B cell (primary cell): Measurements from ENCODE around the gene MYG1. TPM values are rescaled to one million over a fixed set of nuclear protein-coding genes. Genes with fewer than 3 reads are reported as not detected.

ENCODE experiments used
- ATAC-seq: fragments of 200-7000 bp; cut with Tn5 transposase; one replicate; pipeline ENCODE4 v1.10.0; 2021; ENCODE audit warnings: low read depth, mild to moderate bottlenecking, moderate number of reproducible peaks, moderate library complexity
- CTCF ChIA-PET: fragments of 350-600 bp; sonication (Branson Sonifier 250); formaldehyde crosslinking; loops from one replicate; lab custom pipeline; 2021; ENCODE audit warnings: antibody characterized with exemption, inconsistent platforms; lab: Charles Lee
- POLR2A ChIA-PET: fragments of 350-600 bp; sonication (Branson Sonifier 250); formaldehyde crosslinking; loops from one replicate; lab custom pipeline; 2021; ENCODE audit warnings: antibody characterized with exemption; lab: Charles Lee
- DNase-seq: peaks from one replicate; pipeline ENCODE4 v3.0.0; 2013
- H2AFZ ChIP-seq: 2 replicates; pipeline ENCODE4 v1.6.1; 2012; ENCODE audit warnings: mild to moderate bottlenecking, low read depth, low read length; ENCODE audit not compliant: insufficient read depth, poor library complexity, severe bottlenecking
- H3K27ac ChIP-seq, 2 donors: 1 replicate in 1 of 2; 2 replicates in 1 of 2; pipeline ENCODE4 v1.5.1; 2012 to 2013; ENCODE audit warnings: low read length in 2 of 2, mild to moderate bottlenecking in 2 of 2, moderate library complexity in 1 of 2
- H3K27me3 ChIP-seq, 4 experiments: fragments of 200-600 bp in 1 of 4; sonication (generic) in 1 of 4; replicated peaks in 1 of 4; 1 replicate in 2 of 4; 2 replicates in 2 of 4; pipeline versions ENCODE4 v1.6.1 to v1.7.0; 2013 to 2016; ENCODE audit warnings: low read length in 3 of 4, mild to moderate bottlenecking in 2 of 4, mixed read lengths in 1 of 4, moderate library complexity in 1 of 4; ENCODE audit not compliant: insufficient read depth in 4 of 4, control insufficient read depth in 3 of 4; ENCODE audit errors: control extremely low read depth in 1 of 4
- H3K36me3 ChIP-seq, 2 experiments: replicated peaks in 1 of 2; 1 replicate in 1 of 2; 2 replicates in 1 of 2; pipeline versions ENCODE4 v1.6.1 to v1.7.1; 2013; ENCODE audit warnings: low read length in 1 of 2; ENCODE audit not compliant: insufficient read depth in 2 of 2, control insufficient read depth in 1 of 2; ENCODE audit errors: control extremely low read depth in 1 of 2, extremely low read depth in 1 of 2
- H3K4me1 ChIP-seq, 2 donors: fragments of 200-600 bp in 1 of 2; sonication (generic) in 1 of 2; 1 replicate in 1 of 2; 2 replicates in 1 of 2; pipeline versions ENCODE4 v1.5.1 to v1.6.1; 2013 to 2017; ENCODE audit warnings: low read length in 2 of 2; ENCODE audit not compliant: control insufficient read depth in 2 of 2, insufficient read depth in 2 of 2
- H3K4me2 ChIP-seq: replicated peaks from 2 replicates; pipeline ENCODE3; 2012; ENCODE audit warnings: mild to moderate bottlenecking, low read depth, low read length; ENCODE audit not compliant: poor library complexity, severe bottlenecking
- H3K4me3 ChIP-seq, 5 experiments: fragments of 200-600 bp in 1 of 5; sonication (generic) in 1 of 5; 1 replicate in 3 of 5; 2 replicates in 2 of 5; pipeline versions ENCODE4 v1.5.1 to v1.7.0; 2011 to 2016; ENCODE audit warnings: low read length in 4 of 5, mild to moderate bottlenecking in 4 of 5, low read depth in 2 of 5, control low read depth in 1 of 5, moderate library complexity in 1 of 5; ENCODE audit not compliant: insufficient read depth in 1 of 5; ENCODE audit errors: control extremely low read depth in 1 of 5, extremely low read depth in 1 of 5
- H3K79me2 ChIP-seq: fragments of 200-600 bp; sonication (generic); one replicate; pipeline ENCODE4 v1.6.0; 2016; ENCODE audit warnings: low read length; ENCODE audit not compliant: control insufficient read depth, insufficient read depth
- H3K9ac ChIP-seq: fragments of 200-600 bp; sonication (generic); 2 replicates; pipeline ENCODE4 v1.6.1; 2017; ENCODE audit warnings: mild to moderate bottlenecking, low read length, moderate library complexity
- H3K9me3 ChIP-seq, 3 donors: one replicate each; pipeline versions ENCODE4 v1.6.1 to v1.7.1; 2013; ENCODE audit warnings: low read length in 2 of 3; ENCODE audit not compliant: control insufficient read depth in 2 of 3, insufficient read depth in 1 of 3; ENCODE audit errors: control extremely low read depth in 1 of 3
- H4K20me1 ChIP-seq: 2 replicates; pipeline ENCODE4 v1.6.0; 2012; ENCODE audit warnings: mild to moderate bottlenecking, low read length; ENCODE audit not compliant: insufficient read depth, control insufficient read depth, poor library complexity, severe bottlenecking
- H3K27ac Mint-ChIP-seq: one replicate; pipeline ENCODE4 v1.8.0; 2021; ENCODE audit warnings: mixed read lengths
- H3K27me3 Mint-ChIP-seq: one replicate; pipeline ENCODE4 v1.8.0; 2021; ENCODE audit warnings: mixed read lengths
- H3K4me1 Mint-ChIP-seq: one replicate; pipeline ENCODE4 v1.8.0; 2021; ENCODE audit warnings: mixed read lengths
- H3K4me3 Mint-ChIP-seq: one replicate; pipeline ENCODE4 v1.8.0; 2021; ENCODE audit warnings: mixed read lengths
- H3K9me3 Mint-ChIP-seq: one replicate; pipeline ENCODE4 v1.8.0; 2022; ENCODE audit warnings: mixed read lengths; ENCODE audit not compliant: insufficient read depth
- CTCF ChIP-seq: fragments of 200-600 bp; IDR thresholded peaks from one replicate; pipeline ENCODE4 v1.8.0; 2022; ENCODE audit warnings: antibody characterized with exemption, mild to moderate bottlenecking
- EZH2 ChIP-seq: IDR thresholded peaks from 2 replicates; pipeline ENCODE4 v1.6.1; 2012; ENCODE audit warnings: borderline replicate concordance, low read depth, mild to moderate bottlenecking, moderate library complexity, low read length; ENCODE audit not compliant: insufficient read depth, poor library complexity, severe bottlenecking
- WGBS: methylation state at CpG from one replicate; pipeline ENCODE4 v1.1.5; 2013; ENCODE audit warnings: missing lambda C conversion rate; ENCODE audit not compliant: insufficient coverage; 5-methylcytosine and 5-hydroxymethylcytosine counted together
- intact Hi-C: fragments of 100-400 bp; cut with micrococcal nuclease; formaldehyde crosslinking; loops from one replicate; pipeline ENCODE4 v1.10.0; 2022
- polyA plus RNA-seq: library from polyadenylated mRNA; depleted of rRNA; stranded (reverse); fragments of >200 nt; gene quantifications from 2 replicates; pipeline ENCODE4 v1.2.3, GENCODE V29; 2012
- total RNA-seq, 2 donors: library from RNA; stranded (reverse); fragments of 120-200 nt in 1 of 2; gene quantifications; 1 replicate in 1 of 2; 2 replicates in 1 of 2; pipeline versions ENCODE4 v1.2.3 to v1.2.4, GENCODE V29; 2013 to 2022

MYG1 gene
- total and polyA plus RNA-seq, 2 donors (not counting 1 experiment from before 2014, with no cell fraction given), result 46.4 to 48.4 TPM

DNA sequence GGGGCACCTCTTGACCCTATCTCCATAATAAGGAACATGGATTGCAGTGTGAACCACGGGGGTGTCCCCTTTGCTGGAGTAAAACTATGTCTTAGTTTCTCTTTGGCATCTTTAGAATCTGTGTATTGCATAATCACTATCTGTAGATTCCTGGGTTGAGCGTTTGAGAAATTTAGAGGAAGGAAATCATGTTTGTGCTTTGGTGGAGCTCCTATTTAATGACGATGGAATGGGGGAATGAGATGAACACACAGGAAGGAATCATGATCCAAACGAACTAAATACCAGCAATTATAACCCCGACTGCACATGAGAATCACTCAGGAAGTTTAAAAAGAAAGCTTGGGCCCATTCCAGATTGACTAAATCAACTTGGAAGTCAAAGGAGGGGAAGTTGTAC lies 1.3 kb upstream of the MYG1 start:
- DNase-seq (no peak), ATAC-seq (no peak)
- ChIA-PET CTCF (interaction anchor here (0.7 to 24.0 kb wide), 6 partner anchors 10 to 210 kb away, joined by 3 to 721 read pairs (median 12); partner anchors contain the start of genes AAAS and ITGB7), POLR2A (interaction anchor here (0.6 to 3.3 kb wide), 3 partner anchors 23 to 397 kb away, joined by 5 to 19 read pairs (median 10); partner anchors contain the start of gene AAAS)
- Mint-ChIP-seq H3K27ac (peak overlapping the region; percentile 77), H3K27me3 (no peaks in the 10 kb centered on the region), H3K9me3 (no peaks in the 10 kb centered on the region), H3K4me1 (peaks cover 70% of the 10 kb centered on the region), H3K4me3 (peak overlapping the region; percentile 68)
- Histone ChIP-seq H3K4me3 (no peak overlapping the region), H2AFZ (no peak overlapping the region), H4K20me1 (peaks cover 32% of the 10 kb centered on the region), H3K9ac (no peak overlapping the region), H3K4me1 (peaks cover 31 to 51% of the 10 kb centered on the region in 2 donors), H3K9me3 (no peaks in the 10 kb centered on the region), H3K36me3 (peaks cover 5 to 41% of the 10 kb centered on the region in 2 experiments), H3K27ac (peak overlapping the region in 1 of 2 donors; percentile 17), H3K27me3 (no peaks in the 10 kb centered on the region), H3K79me2 (peaks cover 68% of the 10 kb centered on the region), H3K4me2 (no peak overlapping the region)
- TF ChIP-seq EZH2, result no peak
- TF ChIP-seq CTCF, result no peak
- intact Hi-C loops, result loop anchor here (2.0 to 5.0 kb wide), 2 partner anchors 77 to 329 kb away; partner anchors contain the start of gene ATF7
- no CpG with 5 or more reads among the region's 5 CpGs for WGBS

- Mint-ChIP-seq H3K9me3 (no peaks in the 10 kb centered on the region), H3K4me1 (peaks cover 70% of the 10 kb centered on the region), H3K27me3 (no peaks in the 10 kb centered on the region), H3K27ac (peak overlapping the region; percentile 99), H3K4me3 (peak overlapping the region; percentile 100)
- H3K9ac ChIP-seq, result peak overlapping the region; percentile 93
- H3K36me3 ChIP-seq, result peaks cover 5 to 45% of the 10 kb centered on the region in 2 experiments
- peak overlapping the region; percentile 86 for H2AFZ ChIP-seq
- WGBS, result 60% methylated on average over 1 of the region's 5 CpGs
- H3K27me3 ChIP-seq, result no peaks in the 10 kb centered on the region
- TF ChIP-seq CTCF, result no peak
- TF ChIP-seq EZH2, result no peak
- peaks cover 31 to 51% of the 10 kb centered on the region in 2 donors for H3K4me1 ChIP-seq
- peak overlapping the region; percentile 65 to 74 for H3K27ac ChIP-seq
- H3K4me2 ChIP-seq, result peak overlapping the region; percentile 91
- peaks cover 73% of the 10 kb centered on the region for H3K79me2 ChIP-seq
- ATAC-seq (peak; percentile 15), DNase-seq (no peak)
- ChIA-PET POLR2A (interaction anchor here (0.6 to 3.3 kb wide), 8 partner anchors 12 to 719 kb away, joined by 3 to 19 read pairs (median 6); partner anchors contain the start of genes AAAS, CSAD, ESPL1 and ZNF740), CTCF (interaction anchor here (0.7 to 24.0 kb wide), 13 partner anchors 9 to 1261 kb away, joined by 3 to 721 read pairs (median 4); partner anchors contain the start of genes AAAS, ESPL1 and ITGB7)
- intact Hi-C loops, result loop anchor here (1.0 to 5.0 kb wide), 5 partner anchors 22 to 328 kb away; partner anchors contain the start of genes AAAS, ATF7, CSAD and PCBP2
- no peaks in the 10 kb centered on the region for H3K9me3 ChIP-seq
- peak overlapping the region in 4 of 5 experiments; percentile 75 to 94 (median 88) for H3K4me3 ChIP-seq
- H4K20me1 ChIP-seq, result peaks cover 35% of the 10 kb centered on the region
Measured at GRCh38 chr12:53299101-53299453, 418 bp upstream of the MYG1 start.
